Measurements from ENCODE around the gene GALNT15. TPM values are rescaled to one million over a fixed set of nuclear protein-coding genes. Genes with fewer than 3 reads are reported as not detected.

Gene GALNT15
- total and polyA plus RNA-seq, 2 donors (not counting 3 experiments of a cell fraction or from before 2014, with no cell fraction given), result 0.87 to 5.4 TPM

- intact Hi-C loops (cut with micrococcal nuclease), result no loop called here
- ChIA-PET CTCF (interaction anchor here (1.3 kb wide), 1 partner anchor 269 kb away, joined by 4 read pairs; no protein-coding TSS in a partner anchor), POLR2A (no interaction called here)
- TF ChIP-seq MYC (IDR thresholded peaks at IDR 0.05; ENCODE audit: low read depth, low read length) (no peak), MAX (IDR thresholded peaks at IDR 0.05; ENCODE audit: insufficient read depth, insufficient read length) (no peak), POLR2A (IDR thresholded peaks at IDR 0.05; ENCODE audit: low read depth, low read length) (no peak)
- no peaks in the 10 kb centered on the region for H3K9me3 ChIP-seq (replicated peaks; ENCODE audit: control insufficient read depth, insufficient read depth, low read length)
- peaks cover 18% of the 10 kb centered on the region for H3K79me2 ChIP-seq (ENCODE audit: control insufficient read depth, insufficient read depth, low read length)
- peaks cover 0 to 4% of the 10 kb centered on the region in 2 experiments for H3K36me3 ChIP-seq (ENCODE audit: control insufficient read depth in 2 of 2, extremely low read depth in 1 of 2, insufficient read depth in 2 of 2, low read length in 2 of 2)
- BruUV-seq (replicated peaks), result no TSS peak
- H4K20me1 ChIP-seq (replicated peaks; ENCODE audit: control insufficient read depth, extremely low read depth, insufficient read depth, low read length), result no peaks in the 10 kb centered on the region
- DNase-seq (ENCODE audit: low read depth, low spot score) (no peak), FAIRE-seq (peak; percentile 24)
- peaks cover under 1% of the 10 kb centered on the region for H3K4me1 ChIP-seq (ENCODE audit: control insufficient read depth, extremely low read depth, insufficient read depth, low read length)
- H2AFZ ChIP-seq (ENCODE audit: low read depth, low read length), result no peak overlapping the region
- H3K4me3 ChIP-seq (replicated peaks in 1 of 3; ENCODE audit: insufficient read depth in 1 of 3, low read depth in 1 of 3, low read length in 3 of 3), result no peak overlapping the region
- dilution Hi-C loops (cut with MboI; ENCODE audit: extremely low pct_ligation_motif_present, low sequenced_read_pairs), result no loop called here
- no peak overlapping the region for H3K4me2 ChIP-seq (ENCODE audit: insufficient read depth, low read length)
- no peak overlapping the region for H3K9ac ChIP-seq (replicated peaks; ENCODE audit: extremely low read depth, insufficient read depth, low read length)
- H3K27me3 ChIP-seq (ENCODE audit: control insufficient read depth in 2 of 2, insufficient read depth in 2 of 2, low read length in 2 of 2), result no peaks in the 10 kb centered on the region
- H3K27ac ChIP-seq (ENCODE audit: insufficient read depth, low read depth, low read length), result no peak overlapping the region
- H3K9me1 ChIP-seq (replicated peaks; ENCODE audit: control insufficient read depth, extremely low read depth, insufficient read depth, low read length), result no peaks in the 10 kb centered on the region
These were observed 83.7 kb downstream of the GALNT15 start for GRCh38 chr3:16258177-16258576.

- dilution Hi-C loops (cut with MboI; ENCODE audit: extremely low pct_ligation_motif_present, low sequenced_read_pairs), result no loop called here
- intact Hi-C loops (cut with micrococcal nuclease), result no loop called here
These were observed 84.4 kb downstream of the GALNT15 start for GRCh38 chr3:16258866-16259265.

More at GRCh38 chr3:16258866-16259265, 84.4 kb downstream of the GALNT15 start:
- Histone ChIP-seq H3K9me3 (replicated peaks; ENCODE audit: control insufficient read depth, insufficient read depth, low read length) (no peaks in the 10 kb centered on the region), H3K27ac (ENCODE audit: insufficient read depth, low read depth, low read length) (no peak overlapping the region), H2AFZ (ENCODE audit: low read depth, low read length) (no peak overlapping the region), H4K20me1 (replicated peaks; ENCODE audit: control insufficient read depth, extremely low read depth, insufficient read depth, low read length) (no peaks in the 10 kb centered on the region), H3K27me3 (ENCODE audit: control insufficient read depth in 2 of 2, insufficient read depth in 2 of 2, low read length in 2 of 2) (no peaks in the 10 kb centered on the region), H3K4me2 (ENCODE audit: insufficient read depth, low read length) (no peak overlapping the region), H3K4me3 (replicated peaks in 1 of 3; ENCODE audit: insufficient read depth in 1 of 3, low read depth in 1 of 3, low read length in 3 of 3) (no peak overlapping the region), H3K9me1 (replicated peaks; ENCODE audit: control insufficient read depth, extremely low read depth, insufficient read depth, low read length) (no peaks in the 10 kb centered on the region), H3K79me2 (ENCODE audit: control insufficient read depth, insufficient read depth, low read length) (peaks cover 24% of the 10 kb centered on the region), H3K4me1 (ENCODE audit: control insufficient read depth, extremely low read depth, insufficient read depth, low read length) (peaks cover 7% of the 10 kb centered on the region), H3K36me3 (ENCODE audit: control insufficient read depth in 2 of 2, extremely low read depth in 1 of 2, insufficient read depth in 2 of 2, low read length in 2 of 2) (peaks cover 0 to 4% of the 10 kb centered on the region in 2 experiments), H3K9ac (replicated peaks; ENCODE audit: extremely low read depth, insufficient read depth, low read length) (no peak overlapping the region)
- FAIRE-seq (no peak), DNase-seq (ENCODE audit: low read depth, low spot score) (no peak)
- TF ChIP-seq FOS (IDR thresholded peaks at IDR 0.05; ENCODE audit: borderline replicate concordance, insufficient read depth, low read length), result no peak
- TF ChIP-seq MAX (IDR thresholded peaks at IDR 0.05; ENCODE audit: insufficient read depth, insufficient read length), result no peak
- TF ChIP-seq CTCF (IDR thresholded peaks at IDR 0.05; ENCODE audit: extremely low read depth in 1 of 2, insufficient read depth in 1 of 2, low read depth in 1 of 2, low read length in 2 of 2), result no peak
- no peak for TF ChIP-seq MYC (IDR thresholded peaks at IDR 0.05; ENCODE audit: low read depth, low read length)
- no peak for TF ChIP-seq POLR2AphosphoS5 (IDR thresholded peaks at IDR 0.05; ENCODE audit: insufficient read depth, low read depth, low read length)
- TF ChIP-seq POLR2A (IDR thresholded peaks at IDR 0.05; ENCODE audit: low read depth, low read length), result no peak
- no peak for TF ChIP-seq JUN (IDR thresholded peaks at IDR 0.05; ENCODE audit: borderline replicate concordance, insufficient read depth, insufficient read length, low read depth)
- no peak for TF ChIP-seq GATA2 (IDR thresholded peaks at IDR 0.05; ENCODE audit: insufficient read depth, insufficient read length, low read depth, low read length)
- TF ChIP-seq EZH2 (IDR thresholded peaks at IDR 0.05; ENCODE audit: borderline replicate concordance, low read depth, low read length, severe bottlenecking), result no peak
- ChIA-PET CTCF (interaction anchor here (0.5 to 1.3 kb wide), 3 partner anchors 46 to 292 kb away, joined by 3 to 4 read pairs (median 3); no protein-coding TSS in a partner anchor), POLR2A (no interaction called here)
- BruUV-seq (replicated peaks), result no TSS peak
